ENCODE data around the gene MAGI2.

The MAGI2 gene

DNA sequence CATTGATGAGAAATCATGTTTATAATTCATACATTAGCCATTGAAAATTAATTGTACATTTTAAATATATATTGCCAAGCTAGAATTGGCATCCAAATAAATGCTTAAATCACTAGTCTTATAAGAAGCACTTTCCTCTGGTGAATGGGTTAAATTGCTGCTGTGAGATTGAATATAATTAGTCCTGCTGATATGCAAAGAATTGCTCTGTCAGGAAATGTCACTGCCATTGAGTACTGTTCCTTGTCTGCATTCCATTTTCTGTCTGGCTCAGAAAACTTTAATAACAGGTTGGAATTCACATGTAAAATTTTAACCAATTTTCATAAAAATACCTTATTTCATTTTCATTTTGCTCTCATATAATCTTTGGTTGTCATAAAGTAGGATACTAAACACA lies 589.1 kb downstream of the MAGI2 start:
- H3K4me3 Mint-ChIP-seq, result no peak overlapping the region
- no peaks in the 10 kb centered on the region for H3K27me3 Mint-ChIP-seq
- H3K36me3 Mint-ChIP-seq (ENCODE audit: low read depth), result no peaks in the 10 kb centered on the region
- peaks cover 12% of the 10 kb centered on the region for H3K9me3 Mint-ChIP-seq
- no peak overlapping the region for H3K27ac Mint-ChIP-seq
- DNase-seq, result no peak
- H3K4me1 Mint-ChIP-seq (ENCODE audit: low read depth), result no peaks in the 10 kb centered on the region

DNA sequence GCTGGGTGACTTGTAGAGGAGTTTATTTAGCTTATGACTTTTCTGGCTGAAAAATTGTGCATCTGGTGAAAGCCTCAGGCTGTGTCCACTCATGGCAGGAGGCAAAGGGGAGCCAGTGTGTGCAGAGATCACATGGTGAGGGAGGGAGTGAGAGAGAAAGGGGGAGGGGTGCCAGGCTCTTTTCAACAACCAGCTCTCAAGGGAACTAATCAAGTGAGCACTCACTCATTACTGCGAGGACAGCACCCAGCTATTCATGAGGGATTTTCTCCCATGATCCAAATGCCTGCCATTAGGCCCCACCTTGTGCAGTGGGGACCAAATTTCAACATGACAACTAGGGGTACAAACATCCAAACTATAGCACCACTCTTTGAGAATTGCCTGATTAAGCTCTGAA lies 590.2 kb downstream of the MAGI2 start:
- peaks cover 12% of the 10 kb centered on the region for H3K9me3 Mint-ChIP-seq
- DNase-seq, result no peak
- no peaks in the 10 kb centered on the region for H3K27me3 Mint-ChIP-seq
- H3K27ac Mint-ChIP-seq, result no peak overlapping the region
- no peaks in the 10 kb centered on the region for H3K36me3 Mint-ChIP-seq (ENCODE audit: low read depth)
- no peaks in the 10 kb centered on the region for H3K4me1 Mint-ChIP-seq (ENCODE audit: low read depth)
- no peak overlapping the region for H3K4me3 Mint-ChIP-seq

DNA sequence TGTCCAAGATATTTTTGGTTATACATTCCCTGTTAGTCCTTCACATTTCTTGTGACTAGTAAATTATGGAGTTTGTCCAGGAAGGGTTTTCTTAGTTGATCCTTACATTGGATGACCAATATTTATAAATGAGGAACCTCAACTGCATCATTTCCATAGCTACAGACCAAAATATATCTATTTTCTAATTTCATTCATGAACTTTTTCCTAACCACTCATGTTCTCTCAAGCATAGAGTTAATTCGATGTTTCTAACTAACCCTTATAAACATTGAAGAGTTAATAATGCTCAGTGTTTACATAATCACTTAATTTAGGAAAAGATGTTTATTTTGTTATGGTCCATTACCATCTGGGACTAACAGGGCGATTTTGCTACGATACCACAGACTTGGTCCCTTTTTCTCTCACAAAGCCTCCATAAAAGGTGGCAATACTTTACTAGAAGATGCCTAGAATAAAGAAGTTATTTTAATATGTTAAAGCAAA lies 591.0 kb downstream of the MAGI2 start:
- no peak overlapping the region for H3K4me3 Mint-ChIP-seq
- H3K9me3 Mint-ChIP-seq, result peaks cover 10% of the 10 kb centered on the region
- no peaks in the 10 kb centered on the region for H3K36me3 Mint-ChIP-seq (ENCODE audit: low read depth)

DNA sequence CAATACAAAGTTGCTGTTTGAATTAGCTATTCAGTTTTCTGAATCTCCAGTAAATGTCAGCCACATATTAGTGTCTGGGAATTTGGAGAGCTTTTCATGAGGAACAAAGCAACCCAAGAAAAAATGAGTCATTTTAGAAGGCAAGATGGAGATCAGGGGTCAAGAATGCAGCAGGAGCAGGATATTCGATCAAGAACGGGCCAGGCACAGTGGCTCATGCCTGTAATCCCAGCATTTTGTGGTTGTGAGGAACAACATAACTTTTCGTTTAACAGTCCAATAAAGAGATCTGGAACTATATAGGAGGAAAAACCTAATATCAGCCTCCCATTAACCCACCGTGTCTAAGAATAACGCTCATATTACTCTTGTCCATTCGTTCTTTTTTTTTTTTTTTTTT lies 600.5 kb downstream of the MAGI2 start:
- no peaks in the 10 kb centered on the region for H3K27me3 Mint-ChIP-seq
- no peak for DNase-seq

More for the DNA sequence above, 591.0 kb downstream of the MAGI2 start:
- H3K4me1 Mint-ChIP-seq (ENCODE audit: low read depth), result no peaks in the 10 kb centered on the region
- H3K27me3 Mint-ChIP-seq, result no peaks in the 10 kb centered on the region
- no peak overlapping the region for H3K27ac Mint-ChIP-seq
- no peak for DNase-seq

DNA sequence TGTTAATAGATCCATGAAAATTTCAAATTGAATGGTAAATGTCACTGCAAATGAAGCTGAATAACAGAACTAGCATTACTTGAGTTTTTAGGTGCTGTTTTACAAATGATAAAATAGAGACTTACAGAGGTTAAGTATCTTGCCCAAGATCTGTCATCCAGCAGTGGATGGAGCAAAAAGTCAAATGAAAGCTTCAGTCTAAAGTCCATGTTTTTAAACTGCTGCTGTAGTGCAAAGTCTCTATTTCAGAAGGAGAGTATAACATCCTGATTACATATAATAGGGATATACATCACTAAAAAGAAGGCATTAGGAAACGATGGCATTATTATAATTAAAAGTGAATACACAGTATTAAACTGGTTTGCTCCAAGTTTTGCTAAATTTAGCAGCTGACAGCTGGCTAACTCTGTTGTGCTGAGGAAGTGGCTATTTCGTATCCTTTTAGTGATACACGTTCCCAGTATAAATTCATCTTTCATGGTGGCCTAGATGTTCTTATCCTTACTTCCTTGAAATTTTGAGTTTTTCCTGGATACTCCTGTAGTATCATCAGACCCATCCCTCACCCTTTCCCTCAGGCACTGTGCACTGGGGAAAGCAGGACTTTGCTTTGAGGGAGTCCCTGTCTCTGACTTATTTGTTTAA lies 603.2 kb downstream of the MAGI2 start:
- H3K36me3 Mint-ChIP-seq (ENCODE audit: low read depth), result no peaks in the 10 kb centered on the region
- no peak for DNase-seq
- H3K4me1 Mint-ChIP-seq (ENCODE audit: low read depth), result no peaks in the 10 kb centered on the region
- H3K9me3 Mint-ChIP-seq, result no peaks in the 10 kb centered on the region
- no peak overlapping the region for H3K4me3 Mint-ChIP-seq
- H3K27me3 Mint-ChIP-seq, result no peaks in the 10 kb centered on the region
- no peak overlapping the region for H3K27ac Mint-ChIP-seq

More for the DNA sequence above, 600.5 kb downstream of the MAGI2 start:
- Mint-ChIP-seq H3K9me3 (no peaks in the 10 kb centered on the region), H3K4me3 (no peak overlapping the region), H3K36me3 (ENCODE audit: low read depth) (no peaks in the 10 kb centered on the region), H3K4me1 (ENCODE audit: low read depth) (no peaks in the 10 kb centered on the region), H3K27ac (no peak overlapping the region)

DNA sequence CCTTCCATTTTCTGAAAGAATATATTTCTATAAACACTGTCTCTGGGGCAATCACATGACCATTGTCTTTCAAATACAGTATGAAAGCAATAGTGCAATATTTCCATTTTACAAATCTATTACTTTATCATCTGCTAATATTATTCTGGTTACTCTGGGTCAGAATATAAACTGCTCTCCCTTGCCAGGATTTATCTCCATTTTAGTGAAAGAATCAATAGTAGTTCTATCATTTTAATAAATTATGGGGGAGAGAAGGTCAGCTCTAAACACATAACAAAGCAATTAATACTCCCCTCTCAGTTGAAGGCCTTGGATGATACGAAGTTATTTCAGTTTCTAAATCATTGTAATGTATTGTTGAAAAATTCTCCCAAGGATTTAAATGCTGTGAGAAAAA lies 608.3 kb downstream of the MAGI2 start:
- H3K9me3 Mint-ChIP-seq, result peaks cover 5% of the 10 kb centered on the region
- no peak overlapping the region for H3K4me3 Mint-ChIP-seq
- H3K27me3 Mint-ChIP-seq, result no peaks in the 10 kb centered on the region
- no peak overlapping the region for H3K27ac Mint-ChIP-seq
- no peaks in the 10 kb centered on the region for H3K36me3 Mint-ChIP-seq (ENCODE audit: low read depth)
- DNase-seq, result no peak
- H3K4me1 Mint-ChIP-seq (ENCODE audit: low read depth), result no peaks in the 10 kb centered on the region

DNA sequence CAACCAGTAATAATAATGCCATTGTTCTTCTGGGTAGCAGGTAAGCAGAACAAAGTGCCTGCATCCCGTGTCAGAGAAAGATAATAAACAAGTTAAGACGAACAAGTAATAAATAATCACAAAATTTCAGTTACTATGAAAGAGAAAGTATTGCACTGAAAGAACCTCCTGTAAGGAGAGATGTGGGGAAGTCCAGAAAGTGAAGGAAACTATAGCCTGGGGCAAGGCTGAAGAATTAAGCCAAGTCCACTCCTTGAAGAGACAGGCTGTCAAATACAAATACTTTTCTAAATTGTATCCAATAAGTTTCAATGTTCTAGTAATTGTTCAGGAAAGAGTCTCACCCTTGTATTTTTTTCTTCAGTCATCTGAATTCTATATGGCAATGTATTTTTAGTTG lies 611.4 kb downstream of the MAGI2 start:
- Mint-ChIP-seq H3K27ac (no peak overlapping the region), H3K36me3 (ENCODE audit: low read depth) (no peaks in the 10 kb centered on the region), H3K27me3 (no peaks in the 10 kb centered on the region), H3K9me3 (peaks cover 5% of the 10 kb centered on the region), H3K4me3 (no peak overlapping the region), H3K4me1 (ENCODE audit: low read depth) (no peaks in the 10 kb centered on the region)
- no peak for DNase-seq

DNA sequence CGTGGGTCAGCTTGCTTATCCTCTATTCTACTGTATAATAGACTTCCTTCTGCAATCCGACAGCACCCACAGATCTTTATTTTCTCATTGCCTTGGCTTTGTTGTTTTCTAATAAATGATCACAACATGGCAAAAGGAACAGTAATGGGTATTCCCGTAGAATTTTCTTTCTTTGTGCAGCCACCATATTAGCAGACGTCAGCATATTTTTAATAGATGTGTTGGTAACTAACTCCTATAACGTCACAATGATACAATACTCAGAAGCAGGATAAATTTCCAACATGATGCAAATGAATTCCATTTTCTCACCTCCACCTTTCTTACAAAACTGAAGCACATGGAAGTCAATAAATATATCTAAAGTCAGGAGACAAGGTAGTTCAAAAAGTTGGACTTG lies 617.6 kb downstream of the MAGI2 start:
- Mint-ChIP-seq H3K27me3 (no peaks in the 10 kb centered on the region), H3K36me3 (ENCODE audit: low read depth) (no peaks in the 10 kb centered on the region), H3K4me1 (ENCODE audit: low read depth) (no peaks in the 10 kb centered on the region), H3K27ac (no peak overlapping the region), H3K9me3 (peaks cover 12% of the 10 kb centered on the region), H3K4me3 (no peak overlapping the region)
- no peak for DNase-seq

DNA sequence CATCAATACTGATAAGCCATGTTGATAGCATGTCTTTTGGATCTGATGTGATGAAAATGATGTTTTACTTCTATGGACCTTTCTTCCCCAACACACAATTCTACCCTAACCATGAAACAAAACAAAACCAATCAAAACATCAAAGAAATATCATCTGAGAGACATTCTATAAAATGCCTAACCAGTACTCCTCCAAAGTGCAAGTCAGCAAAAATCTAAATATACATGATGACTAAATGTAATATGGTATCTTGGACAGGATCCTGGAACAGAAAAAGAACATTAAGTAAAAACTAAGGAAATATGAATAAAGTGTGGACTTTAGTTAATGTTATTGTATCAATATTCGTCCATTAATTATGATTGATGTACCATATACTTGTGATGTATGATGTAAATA lies 625.1 kb downstream of the MAGI2 start:
- no peaks in the 10 kb centered on the region for H3K4me1 Mint-ChIP-seq (ENCODE audit: low read depth)
- H3K27ac Mint-ChIP-seq, result no peak overlapping the region
- no peak overlapping the region for H3K4me3 Mint-ChIP-seq
- no peaks in the 10 kb centered on the region for H3K27me3 Mint-ChIP-seq
- H3K36me3 Mint-ChIP-seq (ENCODE audit: low read depth), result no peaks in the 10 kb centered on the region
- H3K9me3 Mint-ChIP-seq, result peaks cover 15% of the 10 kb centered on the region
- DNase-seq, result no peak

DNA sequence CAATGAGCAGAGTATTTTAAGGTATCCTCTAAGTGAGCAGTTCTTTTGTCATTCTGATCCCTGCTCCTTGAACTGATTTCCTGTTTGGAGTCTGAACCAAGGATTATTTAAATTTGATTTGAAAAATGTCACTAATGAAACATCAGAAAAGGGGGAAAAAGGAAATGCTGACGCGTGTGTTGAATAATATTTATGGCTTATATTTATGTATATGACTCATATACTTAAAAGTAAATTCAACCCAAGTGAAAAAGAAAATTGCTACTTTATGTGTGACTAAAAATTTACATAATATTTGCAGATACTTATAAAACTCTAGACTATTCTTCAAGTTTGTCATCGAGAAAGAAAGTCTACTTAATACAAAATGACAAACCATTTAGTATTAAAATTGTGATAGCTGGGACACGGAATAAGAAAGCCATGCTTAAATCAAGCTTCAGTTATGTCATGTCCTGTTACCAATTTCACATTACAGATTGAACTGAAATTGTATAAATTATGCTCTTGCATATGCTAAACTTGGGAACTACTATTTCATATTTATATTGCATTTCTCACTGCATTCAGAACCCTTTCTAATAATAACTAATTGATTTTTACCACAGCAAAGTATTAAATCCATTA lies 649.9 kb downstream of the MAGI2 start:
- no peak for DNase-seq
- Mint-ChIP-seq H3K9me3 (no peaks in the 10 kb centered on the region), H3K27ac (no peak overlapping the region), H3K36me3 (ENCODE audit: low read depth) (no peaks in the 10 kb centered on the region), H3K27me3 (no peaks in the 10 kb centered on the region), H3K4me3 (no peak overlapping the region), H3K4me1 (ENCODE audit: low read depth) (no peaks in the 10 kb centered on the region)

DNA sequence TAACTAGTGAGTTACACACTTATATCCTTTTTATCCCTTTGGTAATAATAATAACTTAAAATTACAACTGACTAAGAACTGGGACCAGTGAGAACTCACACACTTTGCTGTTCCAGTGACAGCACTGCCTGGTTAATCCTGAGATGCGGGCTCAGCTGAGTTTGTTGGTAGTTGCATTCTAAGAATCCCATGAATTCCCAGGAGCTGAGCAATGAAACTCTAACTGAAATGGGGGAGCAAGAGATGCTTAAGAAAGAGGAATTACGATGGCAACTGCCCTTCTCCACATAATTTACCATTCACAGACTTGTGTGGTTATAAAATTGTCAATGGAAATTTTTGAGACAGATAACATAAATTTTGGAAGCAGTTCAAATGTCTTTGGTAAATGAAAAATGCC lies 659.4 kb downstream of the MAGI2 start:
- H3K36me3 Mint-ChIP-seq (ENCODE audit: low read depth), result no peaks in the 10 kb centered on the region

DNA sequence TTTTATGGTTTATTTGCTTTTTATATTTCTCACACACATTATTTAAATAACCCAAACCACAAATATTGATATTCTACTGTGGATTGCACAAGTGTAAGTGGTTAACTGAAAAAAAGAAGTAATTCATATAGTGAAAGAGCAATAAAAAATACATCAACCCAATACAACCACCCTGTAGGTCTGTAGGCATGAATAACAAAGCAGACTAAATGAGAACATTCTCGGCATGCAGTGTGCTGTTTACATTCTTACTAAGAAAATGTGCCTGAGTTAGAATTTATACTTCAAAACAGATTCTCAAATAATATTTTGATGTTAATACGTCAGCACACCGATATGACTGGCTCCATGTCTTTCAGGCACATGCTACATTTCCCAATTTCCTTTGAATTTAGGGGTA lies 660.8 kb downstream of the MAGI2 start:
- Mint-ChIP-seq H3K4me1 (ENCODE audit: low read depth) (no peaks in the 10 kb centered on the region), H3K27ac (no peak overlapping the region), H3K27me3 (no peaks in the 10 kb centered on the region), H3K36me3 (ENCODE audit: low read depth) (no peaks in the 10 kb centered on the region), H3K4me3 (no peak overlapping the region), H3K9me3 (peaks cover 8% of the 10 kb centered on the region)
- no peak for DNase-seq

More for the DNA sequence above, 659.4 kb downstream of the MAGI2 start:
- Mint-ChIP-seq H3K27me3 (no peaks in the 10 kb centered on the region), H3K9me3 (peaks cover 8% of the 10 kb centered on the region), H3K27ac (no peak overlapping the region), H3K4me1 (ENCODE audit: low read depth) (no peaks in the 10 kb centered on the region), H3K4me3 (no peak overlapping the region)
- no peak for DNase-seq

DNA sequence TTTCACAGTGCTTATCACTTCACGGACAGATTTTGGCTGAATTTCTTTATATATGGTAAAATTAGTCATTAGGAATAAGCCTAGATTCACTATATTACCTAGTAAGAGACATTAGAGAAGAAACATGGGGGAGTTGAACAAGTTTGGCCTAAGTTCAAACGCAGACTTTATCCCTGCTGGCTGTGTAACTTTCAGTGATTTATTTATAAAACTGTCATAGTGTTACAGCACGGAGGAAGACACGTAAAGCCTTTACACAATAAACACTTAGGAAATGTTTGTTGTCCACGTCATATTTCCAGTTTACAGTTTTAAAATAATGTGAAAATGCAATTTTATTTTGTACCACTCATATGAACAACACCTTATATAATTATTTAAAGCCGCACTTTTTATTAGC lies 661.5 kb downstream of the MAGI2 start:
- H3K4me3 Mint-ChIP-seq, result no peak overlapping the region
- peaks cover 14% of the 10 kb centered on the region for H3K9me3 Mint-ChIP-seq
- no peaks in the 10 kb centered on the region for H3K27me3 Mint-ChIP-seq
- no peak overlapping the region for H3K27ac Mint-ChIP-seq
- DNase-seq, result no peak
- no peaks in the 10 kb centered on the region for H3K4me1 Mint-ChIP-seq (ENCODE audit: low read depth)
- H3K36me3 Mint-ChIP-seq (ENCODE audit: low read depth), result no peaks in the 10 kb centered on the region

DNA sequence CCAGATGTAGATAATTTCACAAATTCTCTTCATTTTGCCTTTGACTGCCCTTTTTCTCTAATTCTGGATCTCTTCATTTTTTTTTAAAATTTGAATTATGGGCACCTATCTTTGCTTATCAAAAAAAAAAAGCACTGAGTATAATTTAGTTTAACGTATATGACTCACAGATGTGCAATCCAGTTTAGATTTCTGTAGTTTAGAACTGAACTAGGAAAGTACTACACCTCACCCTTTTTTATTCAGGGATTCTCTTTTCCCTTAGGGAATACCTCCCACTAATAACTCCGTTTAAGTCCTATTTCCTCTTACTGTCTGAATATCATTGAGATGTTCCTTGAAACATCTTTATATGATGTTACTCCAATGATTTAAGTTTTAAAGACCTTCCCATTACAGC lies 665.0 kb downstream of the MAGI2 start:
- no peak overlapping the region for H3K27ac Mint-ChIP-seq
- H3K4me3 Mint-ChIP-seq, result no peak overlapping the region
- no peaks in the 10 kb centered on the region for H3K36me3 Mint-ChIP-seq (ENCODE audit: low read depth)
- peaks cover 6% of the 10 kb centered on the region for H3K9me3 Mint-ChIP-seq
- H3K27me3 Mint-ChIP-seq, result no peaks in the 10 kb centered on the region
- DNase-seq, result no peak
- no peaks in the 10 kb centered on the region for H3K4me1 Mint-ChIP-seq (ENCODE audit: low read depth)

DNA sequence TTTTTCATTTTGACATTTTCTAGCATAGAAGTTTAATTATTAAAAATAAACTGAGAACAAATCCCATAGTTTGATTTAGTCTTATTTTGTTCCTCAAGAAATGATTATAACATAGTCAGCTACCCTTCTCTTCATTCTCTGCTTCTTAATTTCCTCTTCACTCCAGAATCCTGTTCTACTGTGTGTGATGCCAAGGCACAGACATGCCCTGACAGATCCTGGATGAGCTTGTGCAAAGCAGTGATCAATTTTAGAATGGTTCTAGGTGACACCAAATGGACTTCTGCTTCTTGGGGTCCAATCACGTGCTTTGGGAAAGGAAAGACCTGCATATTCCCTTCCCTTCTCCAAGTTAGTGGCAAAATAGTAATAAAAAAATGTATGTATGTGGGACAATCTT lies 665.6 kb downstream of the MAGI2 start:
- no peak for DNase-seq
- H3K27me3 Mint-ChIP-seq, result no peaks in the 10 kb centered on the region
- H3K4me1 Mint-ChIP-seq (ENCODE audit: low read depth), result no peaks in the 10 kb centered on the region
- peaks cover 6% of the 10 kb centered on the region for H3K9me3 Mint-ChIP-seq
- no peaks in the 10 kb centered on the region for H3K36me3 Mint-ChIP-seq (ENCODE audit: low read depth)
- H3K27ac Mint-ChIP-seq, result no peak overlapping the region
- no peak overlapping the region for H3K4me3 Mint-ChIP-seq
